Uterus (tissue), 2 donors: ENCODE measurements around the gene FKBP7.

ENCODE experiments used
- POLR2A ChIP-seq, 2 donors: fragments of 450-650 bp; IDR thresholded peaks; one replicate each; pipeline ENCODE4 v1.6.1; 2016; ENCODE audit warnings: antibody characterized with exemption in 2 of 2, mild to moderate bottlenecking in 1 of 2, moderate library complexity in 1 of 2
- TF ChIP-seq, protein P1 (sequence below), 4 experiments: fragments of 200-600 bp in 2 of 4; fragments of 450-650 bp in 2 of 4; sonication (generic) in 2 of 4; IDR thresholded peaks; one replicate each; pipeline ENCODE4 v1.5.1; 2016 to 2019; ENCODE audit warnings: antibody characterized with exemption in 4 of 4, mild to moderate bottlenecking in 2 of 4, moderate library complexity in 1 of 4

DNA sequence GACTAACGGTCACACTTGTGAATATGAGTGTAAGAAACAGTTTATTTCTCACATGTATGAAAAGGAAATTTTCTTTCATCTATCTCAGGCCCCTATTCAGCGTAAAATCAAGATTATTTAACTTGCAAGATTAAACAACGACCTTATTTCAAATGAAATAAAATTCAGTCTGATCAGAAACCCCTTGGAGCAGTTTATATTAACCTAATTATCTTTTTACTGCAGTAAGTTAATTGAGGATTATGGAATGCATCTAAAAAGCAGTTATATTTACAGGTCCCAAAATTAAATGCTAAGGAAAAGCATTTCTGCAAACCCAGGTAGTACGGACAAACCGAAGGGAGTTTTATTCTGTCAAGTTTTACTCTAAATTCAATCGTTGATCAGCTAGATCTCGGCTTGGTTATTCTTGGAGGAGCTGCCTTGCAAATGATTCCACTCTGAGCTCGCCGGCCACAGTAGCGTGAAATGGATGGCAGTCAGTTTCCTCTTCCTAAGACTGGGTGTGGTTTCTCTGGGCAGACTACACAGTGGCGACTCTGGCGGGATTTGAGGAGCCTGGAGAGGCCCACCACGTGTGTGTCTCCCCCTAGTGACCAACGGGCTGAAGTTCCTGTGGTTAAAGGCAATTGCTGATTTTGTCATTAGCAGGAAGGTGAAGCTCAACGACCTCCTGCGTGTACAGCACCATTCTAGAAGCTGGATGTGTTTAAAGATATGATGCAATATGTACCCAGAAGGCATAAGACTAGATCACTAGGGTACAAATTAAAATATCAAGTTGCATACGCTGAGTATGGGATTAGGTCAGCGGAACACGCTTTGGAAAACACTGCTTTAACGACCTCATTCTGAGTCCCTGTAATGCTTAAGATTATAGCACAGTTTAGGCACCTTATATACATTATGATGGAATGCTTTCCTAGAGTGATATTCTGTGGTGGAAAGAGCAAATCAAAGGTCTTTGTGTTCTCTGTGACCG lies 63.8 kb downstream of the FKBP7 start:
- TF ChIP-seq, protein P1, sequence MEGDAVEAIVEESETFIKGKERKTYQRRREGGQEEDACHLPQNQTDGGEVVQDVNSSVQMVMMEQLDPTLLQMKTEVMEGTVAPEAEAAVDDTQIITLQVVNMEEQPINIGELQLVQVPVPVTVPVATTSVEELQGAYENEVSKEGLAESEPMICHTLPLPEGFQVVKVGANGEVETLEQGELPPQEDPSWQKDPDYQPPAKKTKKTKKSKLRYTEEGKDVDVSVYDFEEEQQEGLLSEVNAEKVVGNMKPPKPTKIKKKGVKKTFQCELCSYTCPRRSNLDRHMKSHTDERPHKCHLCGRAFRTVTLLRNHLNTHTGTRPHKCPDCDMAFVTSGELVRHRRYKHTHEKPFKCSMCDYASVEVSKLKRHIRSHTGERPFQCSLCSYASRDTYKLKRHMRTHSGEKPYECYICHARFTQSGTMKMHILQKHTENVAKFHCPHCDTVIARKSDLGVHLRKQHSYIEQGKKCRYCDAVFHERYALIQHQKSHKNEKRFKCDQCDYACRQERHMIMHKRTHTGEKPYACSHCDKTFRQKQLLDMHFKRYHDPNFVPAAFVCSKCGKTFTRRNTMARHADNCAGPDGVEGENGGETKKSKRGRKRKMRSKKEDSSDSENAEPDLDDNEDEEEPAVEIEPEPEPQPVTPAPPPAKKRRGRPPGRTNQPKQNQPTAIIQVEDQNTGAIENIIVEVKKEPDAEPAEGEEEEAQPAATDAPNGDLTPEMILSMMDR (IDR thresholded peaks at IDR 0.05) = peak; percentile 85 to 89 (median 87)
- TF ChIP-seq POLR2A (IDR thresholded peaks at IDR 0.05) = peak; percentile 13 to 66
